Thyroid gland (tissue), 4 donors: ENCODE measurements around the gene PTCH2. TPM values are rescaled to one million over a fixed set of nuclear protein-coding genes. Genes with fewer than 3 reads are reported as not detected.

Experiments
- DNase-seq, 2 donors: peaks; one replicate each; pipeline ENCODE4 v3.0.0-alpha.2; 2019
- H3K27ac ChIP-seq, 3 donors: fragments of 200-600 bp; sonication (generic); 1 replicate in 2 of 3; 2 replicates in 1 of 3; pipeline ENCODE4 v1.5.1; 2016 to 2019; ENCODE audit warnings: mild to moderate bottlenecking in 1 of 3, moderate library complexity in 1 of 3
- H3K27me3 ChIP-seq: fragments of 200-600 bp; sonication (generic); one replicate; pipeline ENCODE4 v1.5.1; 2019
- H3K36me3 ChIP-seq, 2 donors: fragments of 200-600 bp; sonication (generic); one replicate each; pipeline ENCODE4 v1.5.1; 2016 to 2019
- H3K4me1 ChIP-seq, 2 donors: fragments of 200-600 bp; sonication (generic); one replicate each; pipeline ENCODE4 v1.5.1; 2017 to 2019
- H3K4me3 ChIP-seq, 3 donors: fragments of 200-600 bp; sonication (generic); replicated peaks in 1 of 3; 1 replicate in 2 of 3; 2 replicates in 1 of 3; pipeline ENCODE4 v1.5.1; 2016; ENCODE audit warnings: mild to moderate bottlenecking in 1 of 3
- H3K9me3 ChIP-seq: fragments of 200-600 bp; sonication (generic); one replicate; pipeline ENCODE4 v1.5.1; 2017
- CTCF ChIP-seq, 6 experiments: fragments of 200-600 bp in 3 of 6; fragments of 450-650 bp in 3 of 6; sonication (generic) in 3 of 6; IDR thresholded peaks; one replicate each; pipeline ENCODE4 v1.5.1; 2016 to 2019; ENCODE audit warnings: antibody characterized with exemption in 6 of 6, mild to moderate bottlenecking in 2 of 6, inconsistent platforms in 1 of 6, moderate library complexity in 1 of 6
- POLR2A ChIP-seq, 2 donors: fragments of 450-650 bp; IDR thresholded peaks; one replicate each; pipeline ENCODE4 v1.6.1; 2017; ENCODE audit warnings: antibody characterized with exemption in 2 of 2, mild to moderate bottlenecking in 2 of 2, moderate library complexity in 1 of 2
- whole genome bisulfite sequencing, 2 donors: methylation state at CpG; one replicate each; pipeline ENCODE4 v1.1.5; 2017; 5-methylcytosine and 5-hydroxymethylcytosine counted together
- intact Hi-C: fragments of 100-400 bp; cut with DNase I; formaldehyde crosslinking; loops from one replicate; pipeline ENCODE4 v1.15.1; 2023
- total RNA-seq, 4 donors: library from RNA; depleted of rRNA; stranded (reverse); fragments of >200 nt; gene quantifications; one replicate each; pipeline ENCODE4 v1.2.3, GENCODE V29; 2016

Gene PTCH2
- total RNA-seq, 4 donors from 2014 or later, result 0.15 to 1.0 (median 0.52) TPM

DNA sequence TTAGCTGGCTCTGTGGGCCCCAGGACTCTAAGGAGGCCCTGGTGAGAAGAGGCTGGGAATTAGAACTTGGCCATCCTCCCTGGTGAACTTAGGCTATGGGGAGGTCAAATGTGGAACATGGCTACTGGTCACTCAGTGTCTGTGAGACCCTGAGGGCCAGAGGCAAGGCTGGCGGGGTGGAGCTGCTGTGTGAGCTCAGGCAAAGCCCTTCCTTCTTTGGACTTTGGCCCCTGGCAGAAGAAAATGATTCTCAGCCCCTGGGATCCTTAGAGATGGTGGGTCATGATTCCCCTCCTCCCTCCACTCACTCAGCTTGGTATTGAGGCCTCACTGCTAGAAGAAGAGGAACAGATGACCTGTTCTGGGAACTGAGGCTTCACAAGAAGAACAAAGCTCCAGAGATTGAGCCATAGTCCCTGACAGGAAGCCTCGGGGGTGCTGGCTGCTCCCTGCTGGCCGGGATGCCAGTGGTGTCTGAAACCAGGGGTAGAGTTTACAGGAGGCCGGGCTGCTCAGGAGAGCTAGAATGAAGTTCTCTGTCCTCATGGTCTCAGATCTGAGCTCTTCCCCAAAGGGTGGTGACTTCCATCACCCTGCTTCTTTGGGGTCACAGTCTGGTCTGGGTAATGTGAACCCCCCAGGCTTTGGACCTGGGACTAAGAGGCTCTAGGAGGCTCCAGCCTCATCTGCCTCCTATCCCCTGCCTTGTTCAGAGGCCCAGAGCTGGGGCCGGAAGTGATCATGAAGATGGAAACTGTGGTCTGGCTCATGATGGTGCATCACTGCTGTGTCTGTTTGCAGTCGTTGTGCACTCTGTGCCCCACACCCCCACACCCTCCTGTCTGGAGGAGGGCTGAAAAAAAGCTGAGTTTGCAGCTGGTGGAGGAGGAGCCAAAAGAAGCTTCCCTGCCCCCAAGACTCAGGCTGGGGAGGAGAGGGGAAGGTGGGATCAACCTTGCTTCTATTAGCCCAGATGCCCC is 33.8 kb downstream of the PTCH2 start:
- 39 to 41% methylated on average over 6 of the region's 6 CpGs for WGBS, 2 donors
- peaks cover 49 to 79% of the 10 kb centered on the region in 2 donors for H3K4me1 ChIP-seq
- H3K36me3 ChIP-seq, result peaks cover 10 to 18% of the 10 kb centered on the region in 2 donors
- H3K27me3 ChIP-seq, result no peaks in the 10 kb centered on the region
- intact Hi-C loops, result no loop called here
- TF ChIP-seq POLR2A (IDR thresholded peaks at IDR 0.05) (no peak), CTCF (IDR thresholded peaks at IDR 0.05) (no peak)
- peak overlapping the region in 1 of 3 donors; percentile 16 for H3K4me3 ChIP-seq
- DNase-seq, result peak; percentile 36 to 37
- H3K9me3 ChIP-seq, result no peaks in the 10 kb centered on the region
- H3K27ac ChIP-seq, result peak overlapping the region; percentile 97 to 100 (median 99)

DNA sequence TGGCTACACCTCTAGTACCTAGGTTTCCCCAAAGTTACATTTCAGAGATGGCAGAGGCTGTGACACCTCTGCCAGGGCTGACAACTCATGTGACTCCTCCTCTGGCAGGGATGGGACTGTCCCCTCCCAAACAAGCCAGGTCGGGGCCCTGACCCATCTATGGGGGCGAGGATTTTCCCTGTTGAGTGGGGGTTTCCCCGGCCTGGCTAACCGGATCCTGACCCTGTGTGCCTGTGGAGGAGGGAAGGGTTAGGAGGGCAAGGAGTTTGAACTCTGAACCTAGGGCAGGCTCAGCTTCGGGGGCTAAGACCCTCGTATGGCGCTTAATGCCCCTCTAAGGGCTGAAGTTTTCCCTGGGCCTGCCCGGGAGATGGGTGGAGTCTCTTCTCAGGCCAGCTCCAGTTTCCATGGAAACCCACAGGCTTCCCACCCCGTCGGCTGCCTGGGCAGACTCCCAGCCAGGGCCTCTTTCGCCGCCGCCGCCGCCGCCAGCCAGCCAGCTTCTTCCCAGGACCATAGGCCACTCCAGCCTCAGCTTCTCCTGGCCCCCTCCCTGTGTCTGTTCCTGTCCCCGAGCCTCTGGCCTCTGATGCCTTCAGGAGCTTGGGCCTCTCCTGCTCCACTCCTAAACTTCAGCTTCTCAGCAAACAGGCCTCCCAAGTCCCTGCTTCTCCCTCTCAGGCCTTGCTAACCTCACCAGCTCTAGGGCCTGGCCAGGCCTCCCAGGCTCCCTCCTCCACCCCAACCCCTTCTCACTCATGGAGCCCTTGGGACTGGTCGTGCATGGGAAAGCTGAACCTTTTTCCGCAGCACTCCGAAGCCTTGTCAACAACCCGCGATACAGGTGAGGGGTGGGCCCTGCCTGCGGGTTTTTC is 34.8 kb downstream of the PTCH2 start, which contains the start of gene BTBD19:
BTBD19 (plus strand) TSS at position 461 of the 875 bp plus-strand sequence; CDS start at position 759, 298 bp downstream.
- Histone ChIP-seq H3K4me3 (peak within 1 kb of the TSS in 1 of 3 donors; percentile 16), H3K27me3 (no peaks in the 10 kb centered on the region), H3K9me3 (no peaks in the 10 kb centered on the region), H3K36me3 (peaks cover 13 to 20% of the 10 kb centered on the region in 2 donors), H3K27ac (peak within 1 kb of the TSS; percentile 97 to 100 (median 99)), H3K4me1 (peaks cover 49 to 80% of the 10 kb centered on the region in 2 donors)
- intact Hi-C loops, result no loop called here
- 8 to 9% methylated on average over 14 to 18 of the region's 23 CpGs for WGBS, 2 donors
- peak; percentile 88 for DNase-seq
- TF ChIP-seq CTCF (IDR thresholded peaks at IDR 0.05), result no peak
- peak; percentile 46 to 55 for TF ChIP-seq POLR2A (IDR thresholded peaks at IDR 0.05)

- H3K9me3 ChIP-seq, result no peaks in the 10 kb centered on the region
- no peak overlapping the region for H3K4me3 ChIP-seq
- TF ChIP-seq POLR2A (IDR thresholded peaks at IDR 0.05) (peak in 1 of 2 donors; percentile 67), CTCF (IDR thresholded peaks at IDR 0.05) (no peak)
- peak overlapping the region; percentile 97 to 100 (median 99) for H3K27ac ChIP-seq
- DNase-seq, result peak; percentile 96 to 97
- no peaks in the 10 kb centered on the region for H3K27me3 ChIP-seq
- H3K4me1 ChIP-seq, result peaks cover 49 to 82% of the 10 kb centered on the region in 2 donors
- intact Hi-C loops, result no loop called here
- peaks cover 20 to 21% of the 10 kb centered on the region in 2 donors for H3K36me3 ChIP-seq
- WGBS, 2 donors, result 11 to 12% methylated on average over 4 to 13 of the region's 16 CpGs
Observed at GRCh38 chr1:44807364-44808062, 35.5 kb downstream of the PTCH2 start.

DNA sequence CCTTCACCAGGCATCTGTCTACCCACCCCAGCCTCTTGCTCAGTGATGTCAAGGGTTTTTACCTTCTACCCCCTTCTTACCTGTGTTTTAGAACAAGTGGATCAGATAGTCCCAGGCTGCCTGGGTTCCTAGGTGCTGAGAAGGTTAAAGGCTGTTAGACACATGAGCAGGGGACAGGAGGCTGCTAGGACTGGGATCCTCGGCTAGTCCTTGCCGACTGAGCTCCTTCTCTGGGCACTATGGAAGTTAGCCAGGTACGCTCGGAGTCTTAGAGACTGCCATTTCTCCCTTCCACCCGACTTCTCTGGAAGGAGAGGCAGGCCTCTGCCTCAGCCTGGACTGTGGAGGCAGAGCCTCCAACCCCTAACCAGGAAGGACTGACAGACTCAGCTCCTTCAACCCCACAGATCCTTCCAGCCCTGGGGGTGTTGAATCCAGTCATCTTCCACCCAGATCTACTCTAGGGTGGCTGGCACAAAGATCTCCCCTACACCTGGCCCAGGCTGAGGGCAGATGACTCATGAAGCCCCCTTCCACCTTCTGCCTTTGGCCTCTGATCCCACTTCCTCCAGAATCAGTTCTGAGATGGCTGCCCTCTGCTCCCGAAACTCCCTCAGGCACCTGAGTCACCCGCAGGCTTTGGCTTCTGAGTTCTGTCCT is 36.2 kb downstream of the PTCH2 start, which contains the start of gene DYNLT4:
DYNLT4 (minus strand) TSS at position 648 of the 660 bp plus-strand sequence. CDS start 683 bp downstream, outside the sequence.
- 46 to 59% methylated on average over 7 of the region's 7 CpGs for WGBS, 2 donors
- H3K4me3 ChIP-seq, result peak within 1 kb of the TSS in 1 of 3 donors; percentile 16

More for the DNA sequence above, 36.2 kb downstream of the PTCH2 start, which contains the start of gene DYNLT4:
- Histone ChIP-seq H3K36me3 (peaks cover 20 to 22% of the 10 kb centered on the region in 2 donors), H3K4me1 (peaks cover 49 to 82% of the 10 kb centered on the region in 2 donors), H3K27ac (peak within 1 kb of the TSS; percentile 97 to 100 (median 99)), H3K9me3 (no peaks in the 10 kb centered on the region), H3K27me3 (no peaks in the 10 kb centered on the region)
- intact Hi-C loops, result no loop called here
- TF ChIP-seq CTCF (IDR thresholded peaks at IDR 0.05) (no peak), POLR2A (IDR thresholded peaks at IDR 0.05) (no peak)
- DNase-seq, result no peak
